ENCODE measurements around the gene CLDN24.

CLDN24 gene

GRCh38 chr4:183322326-183322725 is at the start of gene CLDN24:
CLDN24 (minus strand) TSS chr4:183322426; CDS start chr4:183322426, 0 bp downstream.
- DNase-seq = no peak

- no peak for DNase-seq
Measured at GRCh38 chr4:183370786-183371185, 48.6 kb upstream of the CLDN24 start.

DNA sequence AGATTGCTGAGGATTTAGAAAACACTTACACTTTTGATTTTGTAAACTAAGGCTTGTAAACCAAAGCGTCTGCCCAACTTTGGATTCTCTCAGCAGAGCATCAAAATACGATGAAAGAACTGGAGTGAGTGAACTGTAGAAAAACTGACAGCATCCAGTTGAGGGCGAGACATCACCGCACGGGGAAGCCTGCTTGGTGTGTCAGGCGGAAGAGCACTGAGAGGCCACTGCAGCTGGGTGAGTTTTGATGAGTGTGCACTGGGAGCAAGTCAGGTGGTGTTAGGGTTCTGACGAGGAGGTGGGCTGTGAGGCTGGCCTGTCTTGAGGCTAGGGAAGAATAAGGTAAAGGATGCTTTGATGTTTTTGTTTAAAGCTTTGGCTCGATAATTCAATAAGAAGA is 46.8 kb upstream of the CLDN24 start:
- DNase-seq = no peak

GRCh38 chr4:183366206-183366835 is 44.1 kb upstream of the CLDN24 start:
- DNase-seq = no peak

DNA sequence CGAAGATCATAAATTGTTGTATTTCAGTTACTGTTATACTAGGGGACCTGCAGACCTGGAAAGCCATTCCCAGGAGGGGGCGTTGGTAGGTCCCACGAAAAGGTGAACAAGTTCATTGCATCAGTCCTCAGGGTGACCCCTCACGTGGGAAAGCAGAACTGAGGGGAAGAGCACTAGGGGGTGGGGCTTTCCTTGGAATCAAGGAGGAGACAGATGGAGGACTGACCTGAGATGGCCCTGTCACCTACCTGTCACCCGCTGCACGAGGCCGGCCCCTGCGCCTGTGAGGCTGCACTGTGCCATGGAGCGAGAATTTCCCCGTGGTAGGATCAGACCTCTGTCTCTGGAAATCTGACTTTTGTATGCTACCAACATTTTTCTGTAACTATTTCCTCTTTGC is 41.8 kb upstream of the CLDN24 start:
- no peak for DNase-seq

- DNase-seq = no peak
Measured at GRCh38 chr4:183362916-183363542, 40.8 kb upstream of the CLDN24 start.

DNA sequence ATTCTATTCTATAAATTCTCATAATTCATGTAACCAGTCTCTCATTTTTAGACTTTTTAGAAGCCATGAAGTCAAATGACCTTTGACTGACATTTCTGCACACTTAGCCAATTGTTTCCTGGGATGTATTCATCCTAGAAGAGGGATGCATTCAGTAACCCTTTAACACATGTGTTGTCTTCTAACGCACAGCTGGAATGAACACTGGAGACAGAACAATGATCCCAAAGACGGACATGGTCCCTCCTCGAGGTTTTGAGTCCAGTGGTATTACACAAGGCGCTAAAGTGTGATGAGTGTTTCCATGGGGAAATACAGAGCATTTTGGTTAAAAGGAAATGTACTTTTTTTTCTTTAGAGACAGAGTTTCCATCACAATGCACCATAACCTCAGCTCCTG is 39.8 kb upstream of the CLDN24 start:
- no peak for DNase-seq

GRCh38 chr4:183360161-183360919 is 38.1 kb upstream of the CLDN24 start:
- peak; percentile 74 for DNase-seq

DNA sequence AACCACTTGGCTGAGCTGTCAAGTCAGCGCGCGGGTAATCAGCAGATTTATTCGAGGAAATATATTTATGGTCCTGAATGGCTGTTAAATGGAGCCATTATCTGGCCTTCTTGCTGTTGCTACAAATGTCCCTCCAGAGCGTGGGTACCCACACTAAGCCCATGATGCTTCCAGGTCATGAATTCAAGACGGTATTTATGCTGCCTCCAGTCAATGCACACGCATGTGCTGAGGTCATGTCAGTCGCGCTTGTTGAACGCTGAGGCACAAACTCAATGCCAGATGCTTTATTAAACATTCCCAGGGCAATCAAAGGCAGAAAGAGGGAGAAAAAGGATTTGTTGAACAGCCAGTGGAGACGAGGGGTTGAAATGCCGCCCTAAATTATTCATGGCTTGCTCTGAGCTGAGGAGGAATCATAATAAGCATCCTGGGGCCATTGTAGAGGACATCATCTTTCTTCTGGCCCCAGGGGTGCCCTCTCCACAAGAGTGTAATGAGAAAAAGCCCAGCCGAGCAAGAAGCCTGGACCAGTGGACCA is 36.1 kb upstream of the CLDN24 start:
- no peak for DNase-seq

DNA sequence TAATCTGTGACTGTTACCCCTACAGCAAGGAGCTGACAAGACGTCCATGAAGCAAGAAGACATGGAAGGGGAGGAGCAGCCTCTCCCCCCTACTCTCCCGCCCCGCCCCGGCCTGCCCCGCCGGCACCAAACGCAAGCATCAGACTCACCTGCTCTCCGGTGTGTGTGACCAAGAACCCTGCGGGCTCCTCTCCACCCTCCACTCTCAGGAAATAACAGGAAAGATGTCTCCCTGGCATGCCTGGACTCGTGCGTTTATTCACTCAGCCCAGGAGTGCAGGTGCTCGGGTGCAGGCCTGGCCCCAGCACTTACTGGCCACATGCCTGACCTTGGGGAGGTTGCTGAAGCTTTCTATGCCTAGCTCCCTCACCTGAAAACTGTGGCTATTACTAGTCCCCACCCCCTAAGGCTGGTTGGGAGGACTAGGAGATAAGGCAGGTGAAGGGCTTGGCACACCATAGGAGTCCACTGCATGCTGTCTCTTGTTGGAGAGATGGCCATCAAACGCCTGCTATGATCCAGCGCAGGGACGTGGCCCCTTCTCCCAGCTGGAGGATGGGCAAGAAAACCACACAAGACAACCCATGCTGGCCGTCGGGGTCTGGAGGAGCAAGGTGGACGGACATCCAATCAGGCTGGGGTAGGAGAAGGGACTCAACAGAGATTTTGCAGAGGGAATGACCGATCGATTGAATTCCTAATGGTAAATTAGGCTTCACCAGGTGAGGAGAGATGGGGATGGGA is 34.9 kb upstream of the CLDN24 start:
- DNase-seq = no peak

GRCh38 chr4:183356173-183356830 is 34.1 kb upstream of the CLDN24 start:
- DNase-seq = no peak

DNA sequence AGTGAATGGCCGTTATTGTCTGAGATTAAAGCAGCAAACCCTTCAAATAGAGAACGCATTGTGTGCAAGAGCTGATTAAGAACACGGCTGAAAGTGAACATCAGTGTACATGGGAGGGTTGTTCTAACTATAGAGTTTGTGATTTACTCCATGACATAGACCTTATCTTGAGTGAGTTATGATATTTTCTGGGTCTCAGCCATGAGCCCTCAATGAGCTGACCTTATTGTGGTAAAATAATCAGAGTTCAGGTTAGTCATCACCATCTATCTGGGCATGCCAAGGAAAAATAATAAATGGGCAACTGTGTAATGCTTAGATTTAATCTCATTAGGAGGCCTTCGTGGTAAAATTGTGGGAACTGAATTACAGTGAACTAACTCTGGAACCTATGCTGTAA is 33.2 kb upstream of the CLDN24 start:
- peak; percentile 84 for DNase-seq

DNA sequence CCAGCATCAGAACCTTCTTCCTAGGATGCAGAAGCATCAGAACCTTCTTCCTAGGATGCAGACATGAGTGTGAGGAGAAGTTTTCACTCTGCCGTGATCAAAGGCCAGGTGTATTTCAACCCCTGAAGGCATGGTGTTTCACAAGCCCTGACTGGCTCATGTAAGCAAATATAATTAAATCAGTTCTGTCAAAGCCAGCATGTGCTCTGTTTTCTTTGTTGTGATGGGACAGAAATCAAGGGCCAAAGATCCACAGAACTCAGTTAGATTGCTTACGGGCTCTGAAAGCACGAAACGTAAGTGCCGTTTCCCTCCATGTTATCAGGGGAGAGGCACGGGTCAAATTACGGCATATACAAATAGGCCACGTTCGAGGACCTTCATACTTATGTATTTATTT is 32.0 kb upstream of the CLDN24 start:
- no peak for DNase-seq

DNA sequence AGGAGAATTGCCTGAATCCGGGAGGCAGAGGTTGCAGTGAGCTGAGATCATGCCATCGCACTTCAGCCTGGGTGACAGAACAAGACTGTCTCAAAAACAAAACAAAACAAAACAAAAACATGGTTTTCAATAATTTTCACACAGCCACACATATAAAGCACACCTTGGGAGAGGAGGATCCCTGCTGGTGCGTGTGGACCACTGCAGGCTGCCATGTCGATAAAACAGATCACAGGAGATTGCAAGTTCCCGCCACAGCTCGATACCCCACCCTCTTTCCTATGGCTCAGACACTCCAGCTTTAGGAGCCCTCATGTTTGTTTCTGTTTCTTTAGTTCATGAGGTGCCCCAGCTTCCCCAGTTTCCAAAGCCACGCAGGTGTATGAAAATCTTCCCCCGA is 31.3 kb upstream of the CLDN24 start:
- DNase-seq = no peak

- DNase-seq = no peak
Measured at GRCh38 chr4:183352546-183352945, 30.3 kb upstream of the CLDN24 start.

GRCh38 chr4:183350317-183351071 is 28.3 kb upstream of the CLDN24 start:
- no peak for DNase-seq

- no peak for DNase-seq
Measured at GRCh38 chr4:183349673-183350072, 27.4 kb upstream of the CLDN24 start.

- DNase-seq = peak; percentile 55
Measured at GRCh38 chr4:183348706-183349659, 26.8 kb upstream of the CLDN24 start.

DNA sequence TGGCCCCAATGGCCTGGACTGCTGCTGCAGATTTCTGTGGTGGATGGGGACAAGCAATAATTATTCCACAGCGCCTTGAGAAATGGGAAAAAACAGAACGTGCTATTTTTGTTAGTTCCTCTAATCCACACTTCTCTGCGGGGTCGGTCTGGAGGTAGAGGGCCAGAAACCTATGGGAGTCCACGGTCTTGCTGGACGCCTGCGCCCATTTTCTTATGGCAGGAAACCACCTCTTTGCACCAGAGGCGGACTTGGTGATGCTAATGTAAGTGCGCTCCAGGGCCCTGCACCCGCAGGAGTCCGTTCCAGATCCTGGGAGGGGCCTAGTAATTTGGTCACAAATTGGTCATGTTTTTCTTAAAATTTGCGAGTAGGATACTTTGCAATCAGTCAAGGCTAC is 25.9 kb upstream of the CLDN24 start:
- no peak for DNase-seq

- DNase-seq = peak; percentile 32
Measured at GRCh38 chr4:183347566-183347965, 25.3 kb upstream of the CLDN24 start.

GRCh38 chr4:183347146-183347545 is 24.9 kb upstream of the CLDN24 start:
- no peak for DNase-seq
